Measurements from ENCODE around the gene CAPN9.
A peak's percentile ranks its signal among the peaks of the same experiment; 100 is the strongest.

CAPN9 gene

DNA sequence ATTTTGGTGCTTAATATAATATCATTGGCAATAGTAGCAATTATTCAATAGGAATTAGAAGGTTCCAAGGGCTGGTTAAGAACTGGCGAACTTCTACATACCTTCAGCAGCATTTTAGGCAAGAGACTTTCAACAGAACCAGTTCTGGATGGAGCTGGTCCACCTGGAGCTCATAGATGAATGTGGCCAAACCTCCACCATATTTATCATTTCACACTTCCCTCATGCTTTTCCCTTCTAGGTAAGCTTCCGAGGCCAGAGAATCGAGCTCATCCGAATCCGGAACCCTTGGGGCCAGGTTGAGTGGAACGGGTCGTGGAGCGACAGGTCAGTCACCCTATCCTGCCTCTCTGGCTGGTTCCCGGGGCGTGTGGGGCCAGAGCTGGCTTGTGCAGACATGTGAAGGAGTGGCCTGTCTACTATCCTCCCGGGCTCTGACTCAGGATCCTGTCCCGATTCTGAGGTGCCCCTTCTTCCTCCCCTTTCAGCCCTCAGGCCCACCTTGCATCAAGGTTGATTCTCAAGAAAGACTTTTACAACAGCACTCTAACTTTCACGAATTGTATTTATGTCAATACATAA, 24.7 kb downstream of the CAPN9 start:
- H3K4me3 ChIP-seq (replicated peaks; ENCODE audit: low read depth, low read length) = no peak overlapping the region
- no peak for DNase-seq (ENCODE audit: extremely low read depth, low read depth)
- no peak for TF ChIP-seq CTCF (IDR thresholded peaks at IDR 0.05; ENCODE audit: low read depth, low read length, missing control alignments)

DNA sequence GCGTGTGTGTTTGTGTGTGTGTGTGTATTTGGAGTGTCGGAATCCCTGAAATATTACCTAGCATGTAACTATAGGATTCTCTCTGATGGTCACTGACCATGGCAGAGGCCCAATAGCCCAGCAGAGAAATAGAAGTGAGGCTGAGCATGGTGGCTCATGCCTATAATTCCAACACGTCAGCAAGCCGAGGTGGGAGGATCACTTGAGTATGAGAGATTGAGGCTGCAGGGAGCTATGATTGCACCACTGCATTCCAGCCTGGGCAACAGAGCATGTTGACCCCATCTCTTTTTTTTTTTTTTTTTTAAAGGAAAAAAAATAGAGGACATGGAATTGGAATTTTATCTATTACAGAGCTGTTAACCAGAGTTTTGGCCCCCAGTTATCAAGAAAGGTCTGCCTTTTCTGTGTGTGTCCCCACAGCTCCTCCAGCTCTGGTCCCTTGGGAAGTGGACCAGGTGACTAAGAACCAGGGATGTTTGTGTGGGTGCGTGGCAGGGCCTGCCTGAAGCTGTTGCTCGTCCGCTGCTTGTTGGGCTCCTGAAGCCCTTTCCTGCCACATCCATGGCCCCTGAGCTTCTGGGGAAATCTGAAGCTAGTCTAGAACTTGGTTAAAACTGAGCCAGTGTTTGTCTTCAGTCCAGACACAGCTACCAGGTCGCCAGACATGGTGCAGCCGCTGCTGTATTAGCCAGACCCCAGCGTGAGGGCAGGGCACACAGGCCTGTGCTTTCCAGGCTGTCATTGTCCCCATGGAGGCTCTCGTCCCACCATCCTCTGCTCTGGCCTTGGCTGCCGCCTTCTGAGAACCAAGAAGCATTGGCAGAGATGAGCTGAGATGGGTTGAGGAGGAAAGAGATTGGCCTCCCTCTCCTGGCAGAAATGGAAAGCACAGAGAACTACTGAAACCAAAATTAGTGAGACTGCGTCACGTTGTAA, 25.5 kb downstream of the CAPN9 start:
- DNase-seq (ENCODE audit: extremely low read depth, low read depth) = peak; percentile 54

DNA sequence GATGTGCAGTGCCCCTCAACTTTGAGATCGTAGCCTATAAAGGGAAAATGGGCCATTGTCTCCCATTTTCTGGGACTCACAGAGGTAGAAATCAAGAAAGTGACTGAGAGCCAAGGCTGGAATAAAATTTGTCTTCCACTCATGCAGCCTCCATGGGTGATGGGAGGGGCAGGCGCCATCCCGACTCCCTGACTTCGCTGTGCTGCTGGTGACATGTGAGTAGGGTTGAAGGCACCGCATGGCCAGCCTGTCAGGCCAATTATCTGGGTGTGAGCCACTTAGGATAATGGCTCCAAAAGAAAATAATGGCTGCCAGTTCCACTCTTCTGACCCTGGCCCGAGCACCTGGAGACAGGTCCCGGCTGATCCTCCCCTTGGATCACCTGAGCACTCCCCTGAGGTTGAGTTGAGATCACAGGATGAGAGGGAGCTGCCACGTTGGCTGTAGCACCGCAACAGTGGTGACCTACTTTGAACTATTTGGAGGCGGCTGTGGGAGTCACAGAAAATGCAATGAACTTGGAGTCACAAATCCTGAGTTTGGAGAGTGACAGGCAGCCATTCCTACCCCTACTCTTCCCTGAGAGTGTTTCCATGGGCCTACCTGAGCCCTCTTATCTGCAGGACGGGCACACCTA, 26.3 kb downstream of the CAPN9 start:
- no peak overlapping the region for H3K4me3 ChIP-seq (replicated peaks; ENCODE audit: low read depth, low read length)
- TF ChIP-seq CTCF (IDR thresholded peaks at IDR 0.05; ENCODE audit: low read depth, low read length, missing control alignments) = no peak
- no peak for DNase-seq (ENCODE audit: extremely low read depth, low read depth)

More for the DNA sequence above, 25.5 kb downstream of the CAPN9 start:
- no peak overlapping the region for H3K4me3 ChIP-seq (replicated peaks; ENCODE audit: low read depth, low read length)
- TF ChIP-seq CTCF (IDR thresholded peaks at IDR 0.05; ENCODE audit: low read depth, low read length, missing control alignments) = peak; percentile 65

DNA sequence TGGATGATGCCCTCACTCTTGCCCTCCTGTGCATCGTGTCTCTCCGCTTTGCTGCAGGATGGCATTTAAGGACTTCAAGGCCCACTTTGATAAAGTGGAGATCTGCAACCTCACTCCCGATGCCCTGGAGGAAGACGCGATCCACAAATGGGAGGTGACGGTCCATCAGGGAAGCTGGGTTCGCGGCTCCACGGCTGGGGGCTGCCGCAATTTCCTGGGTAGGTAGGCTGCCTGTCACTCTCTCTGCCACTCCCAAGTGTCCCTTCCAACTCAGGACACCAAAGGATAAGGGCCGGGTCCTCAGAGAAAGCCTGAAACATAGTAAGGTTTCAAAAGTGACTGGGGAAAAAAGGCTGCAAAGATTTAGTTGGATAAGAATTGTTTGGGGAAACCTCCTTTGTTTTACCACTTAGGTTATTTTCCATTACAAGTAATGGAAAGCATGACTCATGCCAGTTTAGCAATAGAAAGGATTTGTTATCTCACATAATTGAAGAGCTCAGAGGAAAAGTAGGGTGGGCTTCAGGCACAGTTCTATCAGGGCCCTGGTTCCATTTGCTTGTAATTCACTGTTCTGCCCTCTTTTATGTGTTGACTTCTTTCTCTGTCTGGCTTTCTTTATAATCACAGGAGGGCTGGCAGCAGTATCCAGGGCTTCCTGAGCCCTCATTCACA, 31.9 kb downstream of the CAPN9 start:
- H3K4me3 ChIP-seq (replicated peaks; ENCODE audit: low read depth, low read length) = no peak overlapping the region
- no peak for TF ChIP-seq CTCF (IDR thresholded peaks at IDR 0.05; ENCODE audit: low read depth, low read length, missing control alignments)
- DNase-seq (ENCODE audit: extremely low read depth, low read depth) = no peak

- no peak for TF ChIP-seq CTCF (IDR thresholded peaks at IDR 0.05; ENCODE audit: low read depth, low read length, missing control alignments)
- H3K4me3 ChIP-seq (replicated peaks; ENCODE audit: low read depth, low read length) = no peak overlapping the region
- DNase-seq (ENCODE audit: extremely low read depth, low read depth) = no peak
Observed at GRCh38 chr1:230781131-230781530, 33.9 kb downstream of the CAPN9 start.

GRCh38 chr1:230781594-230781993, 34.4 kb downstream of the CAPN9 start:
- no peak for DNase-seq (ENCODE audit: extremely low read depth, low read depth)
- TF ChIP-seq CTCF (IDR thresholded peaks at IDR 0.05; ENCODE audit: low read depth, low read length, missing control alignments) = no peak
- H3K4me3 ChIP-seq (replicated peaks; ENCODE audit: low read depth, low read length) = no peak overlapping the region

Data from HFF-Myc (cell line).